Measurements from ENCODE around the gene NAV1.

Gene NAV1

DNA sequence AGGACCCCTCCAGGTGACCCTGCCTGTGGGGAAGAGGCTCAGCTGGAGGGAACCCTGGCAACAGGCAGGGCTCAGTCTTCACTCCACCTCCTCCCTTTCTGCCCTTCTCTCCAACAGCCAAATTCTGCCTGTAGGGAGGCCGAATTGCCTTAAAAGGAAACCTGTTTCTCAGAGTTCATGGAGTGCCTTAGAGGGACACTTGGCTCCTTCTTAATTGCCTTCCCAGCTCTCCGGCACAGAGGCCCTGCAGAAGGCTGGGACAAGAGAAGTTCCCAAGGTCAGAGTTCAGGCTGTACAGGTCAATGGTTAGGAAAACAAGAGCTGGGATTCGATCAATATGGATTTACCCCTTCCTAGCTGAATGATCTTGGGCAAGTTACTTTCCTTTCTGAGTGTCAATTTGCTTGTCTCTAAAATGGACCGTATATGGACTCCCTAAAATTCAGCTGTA lies 38.2 kb upstream of the NAV1 start:
- TF ChIP-seq, protein P1, sequence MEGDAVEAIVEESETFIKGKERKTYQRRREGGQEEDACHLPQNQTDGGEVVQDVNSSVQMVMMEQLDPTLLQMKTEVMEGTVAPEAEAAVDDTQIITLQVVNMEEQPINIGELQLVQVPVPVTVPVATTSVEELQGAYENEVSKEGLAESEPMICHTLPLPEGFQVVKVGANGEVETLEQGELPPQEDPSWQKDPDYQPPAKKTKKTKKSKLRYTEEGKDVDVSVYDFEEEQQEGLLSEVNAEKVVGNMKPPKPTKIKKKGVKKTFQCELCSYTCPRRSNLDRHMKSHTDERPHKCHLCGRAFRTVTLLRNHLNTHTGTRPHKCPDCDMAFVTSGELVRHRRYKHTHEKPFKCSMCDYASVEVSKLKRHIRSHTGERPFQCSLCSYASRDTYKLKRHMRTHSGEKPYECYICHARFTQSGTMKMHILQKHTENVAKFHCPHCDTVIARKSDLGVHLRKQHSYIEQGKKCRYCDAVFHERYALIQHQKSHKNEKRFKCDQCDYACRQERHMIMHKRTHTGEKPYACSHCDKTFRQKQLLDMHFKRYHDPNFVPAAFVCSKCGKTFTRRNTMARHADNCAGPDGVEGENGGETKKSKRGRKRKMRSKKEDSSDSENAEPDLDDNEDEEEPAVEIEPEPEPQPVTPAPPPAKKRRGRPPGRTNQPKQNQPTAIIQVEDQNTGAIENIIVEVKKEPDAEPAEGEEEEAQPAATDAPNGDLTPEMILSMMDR (conservative IDR thresholded peaks at IDR 0.05; ENCODE audit: low read depth, low read length), result no peak
- no peak for DNase-seq (ENCODE audit: low read depth)
- no peak overlapping the region for H3K4me3 ChIP-seq (ENCODE audit: low read length)

GRCh38 chr1:201501144-201501543 lies 37.8 kb upstream of the NAV1 start:
- DNase-seq (ENCODE audit: low read depth), result no peak
- TF ChIP-seq, protein P1 (conservative IDR thresholded peaks at IDR 0.05; ENCODE audit: low read depth, low read length), result no peak
- no peak overlapping the region for H3K4me3 ChIP-seq (ENCODE audit: low read length)

- H3K4me3 ChIP-seq (ENCODE audit: low read length), result no peak overlapping the region
- TF ChIP-seq, protein P1 (conservative IDR thresholded peaks at IDR 0.05; ENCODE audit: low read depth, low read length), result no peak
- no peak for DNase-seq (ENCODE audit: low read depth)
Observed at GRCh38 chr1:201501812-201502510, 37.0 kb upstream of the NAV1 start.

GRCh38 chr1:201502511-201502857 lies 36.4 kb upstream of the NAV1 start:
- TF ChIP-seq, protein P1 (conservative IDR thresholded peaks at IDR 0.05; ENCODE audit: low read depth, low read length), result no peak
- DNase-seq (ENCODE audit: low read depth), result no peak

GRCh38 chr1:201503397-201504176 lies 35.3 kb upstream of the NAV1 start:
- no peak overlapping the region for H3K4me3 ChIP-seq (ENCODE audit: low read length)
- peak; percentile 93 for DNase-seq (ENCODE audit: low read depth)

More at GRCh38 chr1:201502511-201502857, 36.4 kb upstream of the NAV1 start:
- no peak overlapping the region for H3K4me3 ChIP-seq (ENCODE audit: low read length)

GRCh38 chr1:201504179-201504631 lies 34.7 kb upstream of the NAV1 start:
- H3K4me3 ChIP-seq (ENCODE audit: low read length), result no peak overlapping the region
- TF ChIP-seq, protein P1 (conservative IDR thresholded peaks at IDR 0.05; ENCODE audit: low read depth, low read length), result no peak
- no peak for DNase-seq (ENCODE audit: low read depth)

More at GRCh38 chr1:201503397-201504176, 35.3 kb upstream of the NAV1 start:
- TF ChIP-seq, protein P1 (conservative IDR thresholded peaks at IDR 0.05; ENCODE audit: low read depth, low read length), result no peak
